Trophoblast cell (in vitro differentiated cells and primary cell): ENCODE data around the gene SKAP1.
"Not testable (repeated sequence)": the region's sequence is repeated elsewhere in the genome, so short reads cannot be mapped to it uniquely, and the experiment has no call there.

Experiments used
- DNase-seq, 2 donors: peaks; one replicate each; pipeline ENCODE4 v3.0.0-alpha.2; 2016
- H2AFZ ChIP-seq: 2 replicates; pipeline ENCODE4 v1.6.1; 2013; ENCODE audit warnings: low read length, moderate library complexity, mild to moderate bottlenecking; ENCODE audit not compliant: insufficient read depth, poor library complexity
- H2AK5ac ChIP-seq: 2 replicates; pipeline ENCODE4 v1.6.1; 2013; ENCODE audit warnings: mild to moderate bottlenecking, low read length
- H2BK120ac ChIP-seq: 2 replicates; pipeline ENCODE4 v1.6.1; 2013; ENCODE audit warnings: low read length, mild to moderate bottlenecking, moderate library complexity; ENCODE audit not compliant: insufficient read depth, poor library complexity
- H2BK12ac ChIP-seq: 2 replicates; pipeline ENCODE4 v1.6.1; 2013; ENCODE audit warnings: mild to moderate bottlenecking, low read length, moderate library complexity
- H2BK5ac ChIP-seq: 2 replicates; pipeline ENCODE4 v1.6.1; 2013; ENCODE audit warnings: low read length, low read depth, moderate library complexity, mild to moderate bottlenecking; ENCODE audit not compliant: poor library complexity
- H3K14ac ChIP-seq: 2 replicates; pipeline ENCODE4 v1.6.1; 2013; ENCODE audit warnings: mild to moderate bottlenecking, low read length
- H3K18ac ChIP-seq: 2 replicates; pipeline ENCODE4 v1.6.1; 2013; ENCODE audit warnings: mild to moderate bottlenecking, low read length
- H3K23ac ChIP-seq: 2 replicates; pipeline ENCODE4 v1.6.1; 2013; ENCODE audit warnings: low read length
- H3K27ac ChIP-seq: 2 replicates; pipeline ENCODE4 v1.5.1; 2013; ENCODE audit warnings: low read depth, mild to moderate bottlenecking, inconsistent platforms, low read length, moderate library complexity
- H3K27me3 ChIP-seq: 2 replicates; pipeline ENCODE4 v1.6.1; 2013; ENCODE audit warnings: inconsistent platforms, mild to moderate bottlenecking, low read length, moderate library complexity; ENCODE audit not compliant: insufficient read depth
- H3K36me3 ChIP-seq, 2 experiments: 1 replicate in 1 of 2; 2 replicates in 1 of 2; pipeline ENCODE4 v1.6.1; 2013; ENCODE audit warnings: low read length in 2 of 2, mild to moderate bottlenecking in 2 of 2, moderate library complexity in 1 of 2; ENCODE audit not compliant: insufficient read depth in 2 of 2, control insufficient read depth in 1 of 2
- H3K4ac ChIP-seq: 2 replicates; pipeline ENCODE4 v1.6.1; 2013; ENCODE audit warnings: low read depth, mild to moderate bottlenecking, low read length, moderate library complexity
- H3K4me1 ChIP-seq, 2 experiments: 1 replicate in 1 of 2; 2 replicates in 1 of 2; pipeline ENCODE4 v1.6.1; 2013; ENCODE audit warnings: low read length in 2 of 2, mild to moderate bottlenecking in 2 of 2, moderate library complexity in 1 of 2; ENCODE audit not compliant: insufficient read depth in 2 of 2, control insufficient read depth in 1 of 2
- H3K4me2 ChIP-seq: 2 replicates; pipeline ENCODE4 v1.6.1; 2013; ENCODE audit warnings: inconsistent platforms, mild to moderate bottlenecking, low read length, moderate library complexity
- H3K4me3 ChIP-seq: 2 replicates; pipeline ENCODE4 v1.5.1; 2013; ENCODE audit warnings: mild to moderate bottlenecking, low read depth, low read length, inconsistent platforms
- H3K79me1 ChIP-seq: one replicate; pipeline ENCODE4 v1.6.1; 2013; ENCODE audit warnings: low read length
- H3K79me2 ChIP-seq: 2 replicates; pipeline ENCODE4 v1.6.1; 2013; ENCODE audit warnings: low read length, mild to moderate bottlenecking; ENCODE audit not compliant: control insufficient read depth, insufficient read depth, poor library complexity
- H3K9ac ChIP-seq: 2 replicates; pipeline ENCODE4 v1.6.1; 2013; ENCODE audit warnings: mild to moderate bottlenecking, low read length
- H3K9me3 ChIP-seq: 2 replicates; pipeline ENCODE4 v1.6.1; 2013; ENCODE audit warnings: low read depth, mild to moderate bottlenecking, control low read depth, inconsistent platforms, low read length; ENCODE audit not compliant: insufficient read depth
- H4K12ac ChIP-seq: 2 replicates; pipeline ENCODE4 v1.6.1; 2013; ENCODE audit warnings: low read depth, mild to moderate bottlenecking, low read length, moderate library complexity
- H4K8ac ChIP-seq: 2 replicates; pipeline ENCODE4 v1.6.1; 2013; ENCODE audit warnings: low read depth, mild to moderate bottlenecking, low read length, moderate library complexity
- H4K91ac ChIP-seq: one replicate; pipeline ENCODE4 v1.6.1; 2013; ENCODE audit warnings: low read depth, mild to moderate bottlenecking, low read length, moderate library complexity
- WGBS: extraction: QIAGEN DNeasy Blood & Tissue Kit; methylation state at CpG from one replicate; pipeline ENCODE4 v1.1.7; 2013; ENCODE audit warnings: missing lambda C conversion rate; ENCODE audit not compliant: insufficient read length, insufficient coverage; ENCODE audit errors: extremely low coverage; 5-methylcytosine and 5-hydroxymethylcytosine counted together

The SKAP1 gene

DNA sequence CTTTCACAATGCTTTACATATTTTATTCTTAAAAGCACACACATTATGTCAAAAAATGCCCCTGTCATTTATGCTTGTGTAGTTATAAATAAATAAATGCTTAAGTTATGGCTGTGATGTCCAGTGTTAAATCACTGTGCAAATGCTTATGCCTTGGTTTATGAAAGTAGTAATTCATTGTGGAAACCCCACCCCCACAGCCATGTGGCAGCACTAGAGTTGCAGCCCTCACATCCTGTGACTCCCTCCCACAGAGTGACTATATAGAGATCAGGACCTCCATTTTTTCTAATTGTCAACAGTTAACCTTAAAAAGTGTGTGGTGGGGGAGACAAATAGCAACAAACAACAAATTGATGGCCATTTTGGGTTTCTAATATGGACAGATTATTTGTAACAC, 2.4 kb downstream of the SKAP1 start:
- no peaks in the 10 kb centered on the region for H3K79me1 ChIP-seq
- H3K9me3 ChIP-seq, result no peaks in the 10 kb centered on the region
- H3K14ac ChIP-seq, result no peak overlapping the region
- H3K4ac ChIP-seq, result no peak overlapping the region
- H2BK12ac ChIP-seq, result no peak overlapping the region
- H3K79me2 ChIP-seq, result no peaks in the 10 kb centered on the region
- DNase-seq, result no peak
- peaks cover 21% of the 10 kb centered on the region for H3K27me3 ChIP-seq
- H4K91ac ChIP-seq, result no peak overlapping the region
- no peak overlapping the region for H2AK5ac ChIP-seq
- peaks cover 3 to 4% of the 10 kb centered on the region in 2 experiments for H3K4me1 ChIP-seq
- H4K12ac ChIP-seq, result no peak overlapping the region
- no peak overlapping the region for H3K9ac ChIP-seq
- no peak overlapping the region for H3K4me3 ChIP-seq
- H2BK120ac ChIP-seq, result no peak overlapping the region
- H3K27ac ChIP-seq, result no peak overlapping the region
- no peak overlapping the region for H3K4me2 ChIP-seq
- no peak overlapping the region for H3K23ac ChIP-seq
- no peak overlapping the region for H2AFZ ChIP-seq
- H2BK5ac ChIP-seq, result no peak overlapping the region
- H4K8ac ChIP-seq, result no peak overlapping the region
- H3K36me3 ChIP-seq, result no peaks in the 10 kb centered on the region
- no peak overlapping the region for H3K18ac ChIP-seq

DNA sequence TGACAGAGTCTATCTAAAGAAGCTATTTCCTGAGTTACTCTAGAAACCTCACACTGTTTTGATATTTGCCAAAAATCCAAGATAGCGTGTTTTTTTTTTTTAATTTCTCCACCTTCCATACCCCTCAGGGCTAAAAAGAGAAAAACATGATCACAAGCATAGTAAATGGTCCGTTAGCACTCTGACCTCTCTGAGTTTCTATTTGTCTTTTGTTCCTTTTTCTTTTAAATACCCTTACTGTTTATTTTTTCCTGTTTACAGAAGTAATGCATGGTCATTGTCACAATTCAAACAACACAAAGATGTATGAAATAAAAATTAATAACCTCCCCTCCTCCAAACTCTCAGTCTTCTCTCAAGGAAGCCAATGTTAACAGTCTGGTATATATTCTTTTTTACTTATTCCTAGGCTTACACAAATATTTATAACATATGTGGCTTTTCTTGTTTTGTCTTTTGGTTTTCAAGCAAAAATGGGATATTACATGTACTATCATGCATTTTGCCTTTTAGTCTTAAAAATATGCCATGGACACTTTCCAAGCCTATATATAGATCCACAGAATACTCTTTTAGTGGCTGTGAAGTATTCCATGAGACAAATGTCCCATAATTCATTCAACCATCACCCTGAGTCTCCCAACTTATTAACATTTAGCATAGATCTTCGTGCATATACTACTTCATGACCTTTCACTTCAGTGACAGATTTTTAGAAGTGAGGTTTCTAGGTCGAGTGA, 3.1 kb downstream of the SKAP1 start:
- H3K23ac ChIP-seq, result no peak overlapping the region
- DNase-seq, result no peak
- H3K4ac ChIP-seq, result no peak overlapping the region
- no CpG with 5 or more reads among the region's 4 CpGs for WGBS
- H4K8ac ChIP-seq, result no peak overlapping the region
- H2BK120ac ChIP-seq, result no peak overlapping the region
- H3K27ac ChIP-seq, result no peak overlapping the region
- H4K12ac ChIP-seq, result no peak overlapping the region
- H3K18ac ChIP-seq, result no peak overlapping the region
- H2AK5ac ChIP-seq, result no peak overlapping the region
- H3K27me3 ChIP-seq, result peaks cover 21% of the 10 kb centered on the region
- no peaks in the 10 kb centered on the region for H3K79me2 ChIP-seq
- H4K91ac ChIP-seq, result no peak overlapping the region
- H3K36me3 ChIP-seq, result no peaks in the 10 kb centered on the region
- H3K9ac ChIP-seq, result no peak overlapping the region
- no peaks in the 10 kb centered on the region for H3K79me1 ChIP-seq
- no peak overlapping the region for H3K14ac ChIP-seq
- H2AFZ ChIP-seq, result no peak overlapping the region
- no peaks in the 10 kb centered on the region for H3K9me3 ChIP-seq
- no peak overlapping the region for H3K4me2 ChIP-seq
- H3K4me1 ChIP-seq, result peaks cover 3 to 4% of the 10 kb centered on the region in 2 experiments
- H2BK12ac ChIP-seq, result no peak overlapping the region
- H2BK5ac ChIP-seq, result no peak overlapping the region
- H3K4me3 ChIP-seq, result no peak overlapping the region

DNA sequence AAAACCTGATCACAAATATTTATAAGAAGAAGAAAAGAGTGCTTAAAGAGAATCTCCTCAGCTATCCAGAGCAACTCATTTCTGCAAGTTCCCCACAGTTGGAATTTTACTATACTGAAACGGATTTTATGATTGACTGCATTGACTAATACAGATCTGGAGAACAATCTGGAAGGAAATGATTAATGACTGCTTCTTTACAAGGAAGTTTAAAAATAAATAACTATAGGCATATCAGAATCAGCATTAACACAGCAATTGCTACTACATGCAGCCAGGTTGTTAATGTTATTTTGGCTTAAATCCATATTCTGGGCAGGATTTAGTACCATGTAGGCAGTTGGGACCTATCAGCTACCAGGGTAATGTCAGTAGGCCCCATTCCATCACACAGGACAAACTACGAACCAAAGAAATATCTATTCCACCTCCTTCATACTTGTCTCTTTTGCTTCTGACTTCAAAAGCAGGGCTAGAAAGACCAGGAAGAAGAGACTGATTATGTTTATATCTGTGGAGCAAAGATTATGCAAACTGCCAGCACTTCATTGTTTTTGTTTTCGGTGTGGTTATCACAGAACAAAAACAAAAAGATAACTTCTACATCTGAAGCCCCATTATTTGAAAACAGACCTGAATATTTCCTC, 3.9 kb downstream of the SKAP1 start:
- H2BK120ac ChIP-seq, result no peak overlapping the region
- H2BK12ac ChIP-seq, result no peak overlapping the region
- no peak overlapping the region for H4K12ac ChIP-seq
- WGBS, result no CpG with 5 or more reads among the region's 3 CpGs
- no peak overlapping the region for H3K18ac ChIP-seq
- no peak overlapping the region for H3K4me3 ChIP-seq
- H3K27me3 ChIP-seq, result peaks cover 16% of the 10 kb centered on the region
- H3K79me2 ChIP-seq, result no peaks in the 10 kb centered on the region
- H3K9ac ChIP-seq, result no peak overlapping the region
- H4K91ac ChIP-seq, result no peak overlapping the region
- H3K4ac ChIP-seq, result no peak overlapping the region
- no peak overlapping the region for H4K8ac ChIP-seq
- no peak overlapping the region for H2BK5ac ChIP-seq
- H3K9me3 ChIP-seq, result no peaks in the 10 kb centered on the region
- no peak overlapping the region for H2AFZ ChIP-seq
- no peak overlapping the region for H3K4me2 ChIP-seq
- no peak for DNase-seq
- no peaks in the 10 kb centered on the region for H3K79me1 ChIP-seq
- no peak overlapping the region for H2AK5ac ChIP-seq
- no peak overlapping the region for H3K27ac ChIP-seq
- peaks cover 3 to 4% of the 10 kb centered on the region in 2 experiments for H3K4me1 ChIP-seq
- H3K36me3 ChIP-seq, result no peaks in the 10 kb centered on the region
- H3K23ac ChIP-seq, result no peak overlapping the region
- no peak overlapping the region for H3K14ac ChIP-seq

- H2AFZ ChIP-seq, DNase-seq, H3K79me1 ChIP-seq, H2AK5ac ChIP-seq, H3K36me3 ChIP-seq, H3K79me2 ChIP-seq, H3K4me1 ChIP-seq, H4K91ac ChIP-seq, H3K27me3 ChIP-seq, H2BK120ac ChIP-seq, H2BK5ac ChIP-seq, H4K8ac ChIP-seq, H3K4me3 ChIP-seq, H3K4ac ChIP-seq, H3K27ac ChIP-seq, H2BK12ac ChIP-seq, H3K14ac ChIP-seq, H3K23ac ChIP-seq, H3K4me2 ChIP-seq, H3K18ac ChIP-seq, H3K9ac ChIP-seq, H4K12ac ChIP-seq, H3K9me3 ChIP-seq: not testable (repeated sequence)
- no CpG with 5 or more reads among the region's 3 CpGs for WGBS
These were observed 8.0 kb downstream of the SKAP1 start for GRCh38 chr17:48422060-48422459.
